Measurements from ENCODE around the gene NFAT5. TPM values are rescaled to one million over a fixed set of nuclear protein-coding genes. Genes with fewer than 3 reads are reported as not detected.

The NFAT5 gene
- total RNA-seq, 2 experiments from 2014 or later = 6.7 to 29.7 TPM

DNA sequence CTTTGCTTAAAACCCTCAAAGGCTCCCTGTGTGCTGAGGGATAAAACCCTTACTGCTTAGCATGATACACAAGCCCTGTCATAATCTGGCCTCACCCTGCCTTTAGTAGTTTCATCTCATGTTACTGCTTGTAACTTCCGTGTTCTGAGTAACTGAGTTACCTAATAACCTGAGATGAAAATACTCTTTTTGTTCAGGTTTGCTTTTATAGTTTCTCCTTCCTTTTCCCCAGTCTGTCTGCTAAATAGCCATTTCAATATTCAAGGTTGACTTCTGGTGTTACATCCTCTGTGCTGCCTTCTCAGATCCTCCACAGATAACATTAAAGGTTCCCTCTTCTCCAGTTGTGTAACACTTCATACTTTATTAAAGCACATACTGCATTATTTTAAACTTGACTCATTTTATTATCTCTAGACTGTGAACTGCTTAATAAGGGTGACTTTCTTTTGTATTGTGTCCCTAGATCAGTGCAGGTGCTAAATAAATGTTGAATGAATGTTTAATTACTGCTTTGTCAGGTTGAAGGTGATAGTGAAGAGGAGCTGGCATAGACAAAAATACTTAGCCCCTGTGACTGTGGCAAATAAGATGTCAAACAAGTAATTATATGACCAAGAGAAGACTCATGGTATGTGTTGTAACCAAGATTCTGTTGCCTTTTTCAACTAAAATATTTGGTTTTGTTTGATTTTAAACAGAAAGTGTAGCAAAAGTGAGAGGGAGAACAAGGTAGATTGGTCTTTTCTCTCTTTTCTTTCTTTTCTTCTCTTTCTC is 47.8 kb downstream of the NFAT5 start:
- peaks cover 6% of the 10 kb centered on the region; the same call in 1 of the 2 replicates for H4K20me1 ChIP-seq (ENCODE audit: insufficient read depth, low read length)
- DNase-seq (ENCODE audit: low spot score) = no peak
- H3K27ac ChIP-seq (ENCODE audit: low read depth, low read length, poor library complexity, severe bottlenecking) = no peak overlapping the region
- H3K9me3 ChIP-seq (ENCODE audit: low read length) = no peaks in the 10 kb centered on the region
- no TSS peak for BruUV-seq (replicated peaks)
- H3K36me3 ChIP-seq (ENCODE audit: insufficient read depth, low read length) = no peaks in the 10 kb centered on the region; the same call in 1 of the 2 replicates
- no peak overlapping the region for H3K4me3 ChIP-seq (ENCODE audit: low read depth, low read length, poor library complexity, severe bottlenecking)
- H3K79me2 ChIP-seq (ENCODE audit: insufficient read depth, low read depth, low read length) = peaks cover 12% of the 10 kb centered on the region; the same call in 1 of the 2 replicates
- TF ChIP-seq, protein P1, sequence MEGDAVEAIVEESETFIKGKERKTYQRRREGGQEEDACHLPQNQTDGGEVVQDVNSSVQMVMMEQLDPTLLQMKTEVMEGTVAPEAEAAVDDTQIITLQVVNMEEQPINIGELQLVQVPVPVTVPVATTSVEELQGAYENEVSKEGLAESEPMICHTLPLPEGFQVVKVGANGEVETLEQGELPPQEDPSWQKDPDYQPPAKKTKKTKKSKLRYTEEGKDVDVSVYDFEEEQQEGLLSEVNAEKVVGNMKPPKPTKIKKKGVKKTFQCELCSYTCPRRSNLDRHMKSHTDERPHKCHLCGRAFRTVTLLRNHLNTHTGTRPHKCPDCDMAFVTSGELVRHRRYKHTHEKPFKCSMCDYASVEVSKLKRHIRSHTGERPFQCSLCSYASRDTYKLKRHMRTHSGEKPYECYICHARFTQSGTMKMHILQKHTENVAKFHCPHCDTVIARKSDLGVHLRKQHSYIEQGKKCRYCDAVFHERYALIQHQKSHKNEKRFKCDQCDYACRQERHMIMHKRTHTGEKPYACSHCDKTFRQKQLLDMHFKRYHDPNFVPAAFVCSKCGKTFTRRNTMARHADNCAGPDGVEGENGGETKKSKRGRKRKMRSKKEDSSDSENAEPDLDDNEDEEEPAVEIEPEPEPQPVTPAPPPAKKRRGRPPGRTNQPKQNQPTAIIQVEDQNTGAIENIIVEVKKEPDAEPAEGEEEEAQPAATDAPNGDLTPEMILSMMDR (conservative IDR thresholded peaks at IDR 0.05; ENCODE audit: low read length) = no peak
- TF ChIP-seq EZH2phosphoT487 (IDR thresholded peaks at IDR 0.05; ENCODE audit: borderline replicate concordance, low read depth, low read length) = no peak
- peaks cover 2% of the 10 kb centered on the region for H3K4me1 ChIP-seq (ENCODE audit: insufficient read depth, low read length, poor library complexity, severe bottlenecking)
- intact Hi-C loops (cut with micrococcal nuclease; ENCODE audit: unreplicated experiment) = no loop called here
- CTCF ChIA-PET (ENCODE audit: unreplicated experiment) = no interaction called here
- no peaks in the 10 kb centered on the region for H3K9me2 ChIP-seq (ENCODE audit: insufficient read depth, low read length)
- H3K4me2 ChIP-seq (ENCODE audit: low read length) = no peak overlapping the region
- POLR2A ChIA-PET = interaction anchor here (0.6 to 1.2 kb wide), 3 partner anchors 25 to 44 kb away, joined by 3 to 4 read pairs (median 3); no protein-coding TSS in a partner anchor
- no peak overlapping the region for H2AFZ ChIP-seq (ENCODE audit: low read length)

DNA sequence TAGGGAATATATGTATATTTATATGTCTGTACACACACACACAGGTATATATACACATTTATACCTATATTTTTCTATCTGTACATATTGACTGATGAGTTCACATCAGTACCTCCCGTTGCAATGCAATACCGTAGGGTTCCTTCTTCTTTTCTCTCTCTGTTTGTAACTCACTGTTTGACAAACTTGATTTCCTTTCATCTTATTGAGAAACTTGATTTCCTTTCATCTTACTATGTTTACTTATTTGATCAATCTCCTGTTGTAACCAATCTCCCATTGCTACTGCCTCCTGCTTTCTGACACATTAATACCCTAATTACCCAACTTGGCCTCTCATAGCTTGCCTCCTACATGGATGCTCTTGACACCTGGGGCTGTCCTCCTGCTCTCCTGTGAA is 49.8 kb downstream of the NFAT5 start:
- H3K9me2 ChIP-seq (ENCODE audit: insufficient read depth, low read length) = no peaks in the 10 kb centered on the region
- H3K4me1 ChIP-seq (ENCODE audit: insufficient read depth, low read length, poor library complexity, severe bottlenecking) = peaks cover 2% of the 10 kb centered on the region
- TF ChIP-seq, protein P1 (conservative IDR thresholded peaks at IDR 0.05; ENCODE audit: low read length) = no peak
- no peak for TF ChIP-seq EZH2phosphoT487 (IDR thresholded peaks at IDR 0.05; ENCODE audit: borderline replicate concordance, low read depth, low read length)
- peaks cover 12% of the 10 kb centered on the region; the same call in 1 of the 2 replicates for H3K79me2 ChIP-seq (ENCODE audit: insufficient read depth, low read depth, low read length)
- intact Hi-C loops (cut with micrococcal nuclease; ENCODE audit: unreplicated experiment) = no loop called here
- H2AFZ ChIP-seq (ENCODE audit: low read length) = no peak overlapping the region
- no peak overlapping the region for H3K4me2 ChIP-seq (ENCODE audit: low read length)
- peaks cover 6% of the 10 kb centered on the region; the same call in 1 of the 2 replicates for H4K20me1 ChIP-seq (ENCODE audit: insufficient read depth, low read length)
- H3K27ac ChIP-seq (ENCODE audit: low read depth, low read length, poor library complexity, severe bottlenecking) = no peak overlapping the region
- H3K36me3 ChIP-seq (ENCODE audit: insufficient read depth, low read length) = no peaks in the 10 kb centered on the region
- ChIA-PET CTCF (ENCODE audit: unreplicated experiment) (no interaction called here), POLR2A (interaction anchor here (0.6 kb wide), 1 partner anchor 295 kb away, joined by 3 read pairs; no protein-coding TSS in a partner anchor)
- H3K9me3 ChIP-seq (ENCODE audit: low read length) = no peaks in the 10 kb centered on the region
- H3K4me3 ChIP-seq (ENCODE audit: low read depth, low read length, poor library complexity, severe bottlenecking) = no peak overlapping the region
- DNase-seq (ENCODE audit: low spot score) = no peak
- no TSS peak for BruUV-seq (replicated peaks)

DNA sequence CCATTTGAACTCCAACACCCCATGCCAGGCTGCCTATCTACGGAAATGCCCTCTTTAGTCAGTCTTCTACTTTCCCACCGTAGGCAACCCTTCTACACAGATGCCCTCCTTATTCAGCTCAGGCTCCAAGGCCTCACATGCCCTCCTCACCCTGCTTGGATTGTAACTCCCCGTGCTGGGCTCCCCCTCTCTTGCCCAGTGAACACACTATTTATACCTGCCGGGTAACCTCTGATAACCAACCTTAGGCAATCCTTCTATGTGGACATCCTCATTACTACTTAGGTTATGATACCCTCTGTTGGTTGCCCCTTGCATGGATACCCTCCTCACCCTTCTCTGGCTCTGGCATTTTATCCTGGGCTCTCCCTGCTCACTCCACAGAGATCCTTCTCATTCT is 50.3 kb downstream of the NFAT5 start:
- no peak overlapping the region for H3K4me3 ChIP-seq (ENCODE audit: low read depth, low read length, poor library complexity, severe bottlenecking)
- ChIA-PET POLR2A (no interaction called here), CTCF (ENCODE audit: unreplicated experiment) (no interaction called here)
- intact Hi-C loops (cut with micrococcal nuclease; ENCODE audit: unreplicated experiment) = no loop called here
- H3K36me3 ChIP-seq (ENCODE audit: insufficient read depth, low read length) = no peaks in the 10 kb centered on the region
- no peak overlapping the region for H3K4me2 ChIP-seq (ENCODE audit: low read length)
- no peaks in the 10 kb centered on the region for H3K9me3 ChIP-seq (ENCODE audit: low read length)
- TF ChIP-seq, protein P1 (conservative IDR thresholded peaks at IDR 0.05; ENCODE audit: low read length) = no peak
- TF ChIP-seq EZH2phosphoT487 (IDR thresholded peaks at IDR 0.05; ENCODE audit: borderline replicate concordance, low read depth, low read length) = no peak
- H3K9me2 ChIP-seq (ENCODE audit: insufficient read depth, low read length) = no peaks in the 10 kb centered on the region
- peaks cover 2% of the 10 kb centered on the region for H3K4me1 ChIP-seq (ENCODE audit: insufficient read depth, low read length, poor library complexity, severe bottlenecking)
- no peak overlapping the region for H3K27ac ChIP-seq (ENCODE audit: low read depth, low read length, poor library complexity, severe bottlenecking)
- H3K79me2 ChIP-seq (ENCODE audit: insufficient read depth, low read depth, low read length) = peaks cover 12% of the 10 kb centered on the region; the same call in 1 of the 2 replicates
- DNase-seq (ENCODE audit: low spot score) = no peak
- peaks cover 6% of the 10 kb centered on the region; the same call in 1 of the 2 replicates for H4K20me1 ChIP-seq (ENCODE audit: insufficient read depth, low read length)
- BruUV-seq (replicated peaks) = no TSS peak
- no peak overlapping the region for H2AFZ ChIP-seq (ENCODE audit: low read length)
